Stomach (tissue), 4 donors: ENCODE results near the gene CEACAM16.

Source experiments
- EP300 ChIP-seq: sonication (generic); formaldehyde crosslinking; IDR thresholded peaks from one replicate; pipeline ENCODE4 v1.6.1; 2017; ENCODE audit warnings: antibody characterized with exemption
- POLR2A ChIP-seq, 4 donors: fragments of 450-650 bp; IDR thresholded peaks; one replicate each; pipeline ENCODE4 v1.6.1; 2016; ENCODE audit warnings: antibody characterized with exemption in 4 of 4, control low read depth in 2 of 4, mild to moderate bottlenecking in 1 of 4, moderate library complexity in 1 of 4
- POLR2AphosphoS5 ChIP-seq, 3 donors: sonication (generic); formaldehyde crosslinking; IDR thresholded peaks; one replicate each; pipeline ENCODE4 v1.6.1; 2016; ENCODE audit warnings: antibody characterized with exemption in 3 of 3
- TF ChIP-seq, protein P1 (sequence below), 7 experiments: fragments of 450-650 bp in 4 of 7; fragments of 200-600 bp in 3 of 7; sonication (generic) in 3 of 7; IDR thresholded peaks; one replicate each; pipeline ENCODE4 v1.5.1; 2016 to 2019; ENCODE audit warnings: antibody characterized with exemption in 7 of 7, control low read depth in 2 of 7, mild to moderate bottlenecking in 1 of 7

DNA sequence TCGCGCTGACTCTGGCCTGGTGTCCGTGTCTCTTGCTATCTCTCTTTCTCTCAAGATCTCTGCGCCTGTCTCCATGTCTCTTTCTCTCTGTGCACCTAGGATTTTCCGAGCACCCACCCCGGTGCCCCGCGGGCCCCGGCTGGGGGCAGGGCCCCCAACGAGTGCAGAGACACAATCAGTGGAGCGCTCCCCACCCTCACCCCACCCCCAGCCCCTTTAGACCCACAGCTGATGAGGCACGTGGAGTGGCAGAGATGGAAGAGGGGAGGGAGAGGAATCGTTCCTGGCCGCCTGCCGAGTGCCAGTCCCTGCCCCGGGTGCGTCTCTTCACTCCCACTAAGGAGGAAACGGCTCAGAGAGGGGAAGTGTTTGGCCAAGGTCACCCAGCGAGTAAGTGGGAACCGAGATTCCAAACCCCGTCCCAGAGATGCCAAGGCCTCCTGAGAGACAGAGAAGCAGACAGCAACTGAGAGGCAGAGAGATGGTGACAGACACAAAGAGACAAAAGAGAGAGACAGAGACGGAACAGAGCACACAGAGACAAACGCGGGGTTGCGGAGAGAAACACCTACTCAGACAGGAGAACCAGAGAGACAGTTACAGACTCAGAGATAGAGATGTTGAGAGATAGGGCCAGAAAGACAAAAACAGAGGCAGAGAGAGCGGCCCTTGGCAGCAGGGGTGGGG lies 48.9 kb downstream of the CEACAM16 start:
- TF ChIP-seq, protein P1, sequence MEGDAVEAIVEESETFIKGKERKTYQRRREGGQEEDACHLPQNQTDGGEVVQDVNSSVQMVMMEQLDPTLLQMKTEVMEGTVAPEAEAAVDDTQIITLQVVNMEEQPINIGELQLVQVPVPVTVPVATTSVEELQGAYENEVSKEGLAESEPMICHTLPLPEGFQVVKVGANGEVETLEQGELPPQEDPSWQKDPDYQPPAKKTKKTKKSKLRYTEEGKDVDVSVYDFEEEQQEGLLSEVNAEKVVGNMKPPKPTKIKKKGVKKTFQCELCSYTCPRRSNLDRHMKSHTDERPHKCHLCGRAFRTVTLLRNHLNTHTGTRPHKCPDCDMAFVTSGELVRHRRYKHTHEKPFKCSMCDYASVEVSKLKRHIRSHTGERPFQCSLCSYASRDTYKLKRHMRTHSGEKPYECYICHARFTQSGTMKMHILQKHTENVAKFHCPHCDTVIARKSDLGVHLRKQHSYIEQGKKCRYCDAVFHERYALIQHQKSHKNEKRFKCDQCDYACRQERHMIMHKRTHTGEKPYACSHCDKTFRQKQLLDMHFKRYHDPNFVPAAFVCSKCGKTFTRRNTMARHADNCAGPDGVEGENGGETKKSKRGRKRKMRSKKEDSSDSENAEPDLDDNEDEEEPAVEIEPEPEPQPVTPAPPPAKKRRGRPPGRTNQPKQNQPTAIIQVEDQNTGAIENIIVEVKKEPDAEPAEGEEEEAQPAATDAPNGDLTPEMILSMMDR (IDR thresholded peaks at IDR 0.05): no peak
- no peak for TF ChIP-seq POLR2A (IDR thresholded peaks at IDR 0.05)
- TF ChIP-seq POLR2AphosphoS5 (IDR thresholded peaks at IDR 0.05): no peak
- no peak for TF ChIP-seq EP300
